22Rv1 (cell line): ENCODE measurements around the gene KRT3.

Experiments used
- CTCF ChIP-seq: fragments of 450-650 bp; IDR thresholded peaks from 2 replicates; pipeline ENCODE4 v1.5.1; 2017; ENCODE audit warnings: mild to moderate bottlenecking
- ZFX ChIP-seq: fragments of 450-650 bp; IDR thresholded peaks from 2 replicates; pipeline ENCODE4 v1.6.1; 2017; ENCODE audit warnings: antibody characterized with exemption, borderline replicate concordance

- TF ChIP-seq CTCF: no peak
- no peak for TF ChIP-seq ZFX
Observed at GRCh38 chr12:52835271-52836041, 39.5 kb upstream of the KRT3 start.
